T-helper 17 cell (primary cell): ENCODE data around the gene FOXL1. TPM values are rescaled to one million over a fixed set of nuclear protein-coding genes. Genes with fewer than 3 reads are reported as not detected.

Experiments used
- ATAC-seq: fragments of 150-1000 bp; cut with Tn5 transposase; 2 replicates; pipeline ENCODE4 v1.10.0; 2021; ENCODE audit warnings: mild to moderate bottlenecking, moderate library complexity
- DNase-seq, 3 donors: peaks; one replicate each; pipeline versions ENCODE4 v3.0.0 to v3.0.0-alpha.2; 2020 to 2021
- H3K9me3 ChIP-seq: one replicate; pipeline ENCODE4 v1.7.0; 2013; ENCODE audit warnings: low read length, mild to moderate bottlenecking; ENCODE audit not compliant: control insufficient read depth, poor library complexity, severe bottlenecking
- H3K27ac Mint-ChIP-seq: one replicate; pipeline ENCODE4 v1.8.0; 2022; ENCODE audit warnings: mild to moderate bottlenecking, moderate library complexity, mixed read lengths
- H3K27me3 Mint-ChIP-seq: one replicate; pipeline ENCODE4 v1.8.0; 2022; ENCODE audit warnings: mixed read lengths
- H3K36me3 Mint-ChIP-seq: one replicate; pipeline ENCODE4 v1.8.0; 2022; ENCODE audit warnings: low read depth, mixed read lengths
- H3K4me1 Mint-ChIP-seq: one replicate; pipeline ENCODE4 v1.8.0; 2022; ENCODE audit warnings: mild to moderate bottlenecking, mixed read lengths
- H3K4me3 Mint-ChIP-seq: one replicate; pipeline ENCODE4 v1.8.0; 2022; ENCODE audit warnings: mild to moderate bottlenecking, moderate library complexity, mixed read lengths
- total RNA-seq, 4 donors: library from RNA in 2 of 4; stranded (reverse) in 2 of 4; gene quantifications; one replicate each; pipeline ENCODE4 v1.2.3 and lab custom pipeline; 2022 to 2026

FOXL1 gene
- total RNA-seq, 2 donors from 2014 or later = 0.13 TPM; not detected in 1

DNA sequence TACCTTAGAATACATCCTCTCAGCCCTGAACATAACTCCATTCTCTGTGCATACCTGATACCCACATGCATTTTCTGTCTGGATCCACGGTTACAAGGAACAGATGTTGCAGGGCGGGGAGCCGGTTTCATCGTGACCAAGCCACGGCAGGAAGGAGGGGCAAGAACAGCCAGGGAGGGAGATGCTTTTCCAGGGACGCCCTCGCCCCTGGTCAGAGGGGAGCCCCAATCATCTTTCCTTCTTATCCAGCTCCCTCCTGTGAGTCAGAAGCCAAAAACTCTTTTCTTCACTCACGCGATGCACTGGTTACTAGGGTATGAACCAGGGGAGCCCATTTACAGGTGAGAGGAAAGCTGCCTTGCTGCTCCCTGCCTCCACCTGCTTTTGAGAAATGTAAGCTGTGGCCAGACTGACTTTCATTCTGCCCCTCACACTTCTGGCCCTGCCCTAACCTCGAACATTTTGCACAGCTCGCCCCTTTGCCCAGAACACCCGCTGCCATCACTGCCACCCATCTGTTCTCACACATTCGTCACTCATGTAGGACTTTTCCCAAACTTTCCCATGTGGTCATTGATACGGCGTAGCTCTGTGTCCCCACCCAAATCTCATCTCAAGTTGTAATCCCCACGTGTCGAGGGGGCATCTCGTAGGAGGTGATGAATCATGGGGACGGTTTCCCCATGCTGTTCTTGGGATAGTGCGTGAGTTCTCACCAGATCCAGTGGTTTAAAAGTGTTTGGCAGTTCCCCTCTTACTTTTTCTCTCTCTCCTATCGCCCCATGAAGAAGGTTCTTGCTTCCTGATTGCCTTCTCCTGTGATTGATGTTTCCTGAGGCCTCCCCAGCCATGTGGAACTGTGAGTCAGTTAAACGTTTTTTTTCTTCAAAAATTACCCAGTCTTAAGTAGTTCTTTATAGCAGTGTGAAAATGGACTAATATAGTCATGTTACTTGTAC lies 20.5 kb downstream of the FOXL1 start:
- peaks cover 2% of the 10 kb centered on the region for H3K9me3 ChIP-seq
- no peaks in the 10 kb centered on the region for H3K4me1 Mint-ChIP-seq
- H3K4me3 Mint-ChIP-seq = no peak overlapping the region
- peaks cover 2% of the 10 kb centered on the region for H3K36me3 Mint-ChIP-seq
- H3K27me3 Mint-ChIP-seq = peaks cover 59% of the 10 kb centered on the region
- ATAC-seq = no peak
- DNase-seq = no peak
- no peak overlapping the region for H3K27ac Mint-ChIP-seq

DNA sequence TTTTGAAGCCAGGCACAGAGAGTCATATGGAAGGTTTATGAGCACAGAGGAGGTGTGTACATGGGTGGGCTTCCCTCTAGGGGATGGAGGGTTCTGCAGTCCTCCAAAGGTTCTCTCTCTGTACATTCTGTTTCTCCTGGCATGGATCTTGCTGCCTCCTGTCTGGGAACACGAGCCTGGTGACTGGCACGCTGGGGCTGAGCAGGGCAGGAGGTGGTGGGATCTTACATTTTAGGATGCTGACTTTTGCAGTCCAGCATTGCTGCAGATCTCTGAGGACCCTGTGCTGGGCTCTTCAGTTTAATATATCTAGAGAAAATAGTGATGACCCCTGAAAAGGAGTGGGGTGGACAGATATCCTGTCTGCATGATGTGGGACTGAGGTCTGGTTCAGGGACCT lies 23.0 kb downstream of the FOXL1 start:
- peaks cover 2% of the 10 kb centered on the region for H3K36me3 Mint-ChIP-seq
- peaks cover 56% of the 10 kb centered on the region for H3K27me3 Mint-ChIP-seq
- no peak overlapping the region for H3K4me3 Mint-ChIP-seq
- no peak overlapping the region for H3K27ac Mint-ChIP-seq
- peaks cover 4% of the 10 kb centered on the region for H3K4me1 Mint-ChIP-seq
- ATAC-seq (no peak), DNase-seq (no peak)
- peaks cover 2% of the 10 kb centered on the region for H3K9me3 ChIP-seq

DNA sequence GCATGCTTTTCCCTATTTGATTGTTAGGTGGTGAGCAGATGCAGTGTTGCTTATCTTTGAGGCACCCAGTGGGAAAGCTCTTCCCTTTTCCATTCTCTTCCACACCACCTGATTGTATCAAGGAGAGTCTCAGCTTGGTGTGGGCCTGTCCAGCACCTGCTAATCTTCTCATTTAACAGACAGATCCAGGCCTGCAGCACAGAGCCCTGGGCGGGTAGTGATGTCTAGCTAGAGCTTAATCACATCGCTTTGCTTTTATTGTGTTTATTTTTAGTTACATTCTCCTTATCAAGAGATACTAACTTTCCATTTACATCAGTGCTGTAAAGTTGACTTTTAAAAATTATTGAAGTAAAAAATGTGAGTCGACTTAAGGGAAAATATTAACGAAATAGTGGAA lies 24.2 kb downstream of the FOXL1 start:
- Mint-ChIP-seq H3K27ac (no peak overlapping the region), H3K4me3 (no peak overlapping the region), H3K4me1 (peaks cover 4% of the 10 kb centered on the region), H3K36me3 (peaks cover 2% of the 10 kb centered on the region), H3K27me3 (peaks cover 52% of the 10 kb centered on the region)
- ATAC-seq (no peak), DNase-seq (no peak)
- H3K9me3 ChIP-seq = peaks cover 2% of the 10 kb centered on the region

DNA sequence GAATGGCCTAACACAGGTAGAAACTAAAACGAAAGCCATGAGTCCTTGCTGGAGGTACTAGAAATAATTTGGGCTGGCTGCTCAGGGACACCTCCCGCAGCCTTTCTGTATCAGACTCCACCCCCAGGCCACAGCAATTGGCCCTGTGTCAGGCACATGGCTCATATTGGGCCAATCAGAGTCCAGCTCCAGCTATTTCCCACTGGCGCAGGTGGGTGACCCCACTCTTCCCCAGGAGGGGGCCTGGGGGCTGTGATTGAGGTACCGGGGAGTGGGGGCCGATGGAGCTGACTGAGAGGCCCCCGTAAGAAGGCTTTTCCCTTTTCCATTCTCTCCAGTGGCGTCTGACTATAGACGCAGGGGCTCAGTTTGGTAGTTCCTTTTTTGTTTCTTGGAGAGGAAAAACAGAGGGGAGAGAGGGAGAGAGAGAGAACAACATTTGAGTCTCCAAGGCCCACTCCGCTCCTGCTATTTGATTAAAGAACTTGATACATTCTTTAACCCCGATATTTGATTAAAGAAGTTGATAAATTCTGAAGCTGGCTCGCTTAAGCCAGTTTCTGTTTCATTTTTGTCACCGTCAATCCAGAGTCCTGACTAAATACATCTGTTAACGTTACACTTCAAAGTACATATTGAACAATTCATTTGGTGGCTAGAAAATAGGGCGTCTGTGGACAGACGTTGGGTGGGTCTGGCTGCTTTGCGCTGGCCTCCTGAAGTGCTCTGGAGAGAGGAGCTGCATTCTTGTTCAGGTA lies 26.3 kb downstream of the FOXL1 start:
- DNase-seq = peak in 2 of 3 donors; percentile 20 to 29
- peak overlapping the region; percentile 67 for H3K27ac Mint-ChIP-seq
- ATAC-seq = peak; percentile 98
- peaks cover 4% of the 10 kb centered on the region for H3K4me1 Mint-ChIP-seq
- peak overlapping the region; percentile 89 for H3K4me3 Mint-ChIP-seq
- peaks cover 2% of the 10 kb centered on the region for H3K9me3 ChIP-seq
- peaks cover 2% of the 10 kb centered on the region for H3K36me3 Mint-ChIP-seq
- H3K27me3 Mint-ChIP-seq = peaks cover 43% of the 10 kb centered on the region

DNA sequence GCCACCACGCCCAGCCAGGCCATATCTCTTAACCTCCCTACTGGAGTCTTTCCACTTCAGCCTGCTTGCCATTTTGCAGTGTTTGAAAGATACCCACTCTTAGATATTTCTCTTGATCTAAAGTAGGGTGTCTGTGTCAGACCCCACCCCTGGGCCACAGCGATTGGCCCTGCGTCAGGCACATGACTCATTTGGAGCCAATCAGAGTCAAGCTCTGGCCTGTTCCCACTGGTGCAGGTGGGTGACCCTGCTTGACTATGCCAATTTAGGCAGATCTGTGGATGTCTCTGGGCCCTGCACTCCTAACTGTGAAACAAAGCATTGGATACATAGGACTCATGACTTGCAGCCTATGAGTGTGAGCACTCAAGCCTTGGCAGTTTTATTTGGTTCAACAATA lies 27.6 kb downstream of the FOXL1 start:
- H3K36me3 Mint-ChIP-seq = peaks cover 2% of the 10 kb centered on the region
- H3K27ac Mint-ChIP-seq = no peak overlapping the region
- DNase-seq (no peak), ATAC-seq (no peak)
- H3K27me3 Mint-ChIP-seq = peaks cover 48% of the 10 kb centered on the region
- H3K4me1 Mint-ChIP-seq = peaks cover 4% of the 10 kb centered on the region
- H3K4me3 Mint-ChIP-seq = peak overlapping the region; percentile 19
- H3K9me3 ChIP-seq = peaks cover under 1% of the 10 kb centered on the region

DNA sequence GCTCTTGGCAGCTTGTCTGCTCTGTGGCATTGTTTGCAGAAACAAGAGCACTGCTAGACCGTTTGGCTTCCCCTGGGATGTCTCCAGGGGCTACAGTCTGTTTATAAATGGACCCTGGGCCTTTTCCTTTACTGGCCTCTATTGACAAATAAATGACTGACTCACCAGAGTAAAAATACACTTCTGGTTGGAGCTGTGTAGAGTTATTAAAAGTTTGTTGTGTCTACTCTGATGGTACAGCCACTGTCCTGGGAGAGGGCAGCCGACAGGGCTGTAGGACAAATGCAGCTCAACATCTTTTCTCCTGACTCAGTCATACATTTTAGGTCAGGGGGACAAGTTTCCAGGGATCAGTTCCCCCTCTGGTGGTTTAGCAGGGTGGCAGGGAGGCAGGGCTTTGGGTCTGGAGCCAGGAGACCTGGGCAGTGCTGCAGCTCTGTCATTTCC lies 30.0 kb downstream of the FOXL1 start:
- Mint-ChIP-seq H3K27me3 (peaks cover 29% of the 10 kb centered on the region), H3K27ac (no peak overlapping the region), H3K4me1 (peaks cover 4% of the 10 kb centered on the region), H3K36me3 (no peaks in the 10 kb centered on the region), H3K4me3 (no peak overlapping the region)
- no peak for DNase-seq
- no peak for ATAC-seq
- no peaks in the 10 kb centered on the region for H3K9me3 ChIP-seq

DNA sequence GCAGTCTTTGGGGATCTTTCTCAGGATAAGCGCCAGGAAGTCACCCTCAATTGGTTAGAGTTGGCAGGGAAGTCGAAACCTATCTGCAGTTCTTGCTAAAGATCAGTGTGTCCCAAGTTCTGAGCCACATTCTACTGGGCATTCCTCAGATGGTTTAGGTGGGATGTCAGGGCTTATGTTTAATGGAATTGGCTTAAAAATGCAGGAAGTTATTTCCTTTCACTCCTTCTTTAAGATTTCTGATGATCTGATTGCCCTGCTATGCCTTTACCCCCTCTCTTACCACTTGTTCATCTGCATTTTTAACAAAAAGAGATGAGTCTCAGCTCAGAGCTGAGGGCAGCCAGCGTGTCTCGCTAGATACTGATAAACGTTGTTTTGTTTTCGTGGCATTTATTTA lies 30.8 kb downstream of the FOXL1 start:
- ATAC-seq (no peak), DNase-seq (no peak)
- Mint-ChIP-seq H3K27me3 (peaks cover 26% of the 10 kb centered on the region), H3K27ac (no peak overlapping the region), H3K36me3 (no peaks in the 10 kb centered on the region), H3K4me1 (peaks cover 4% of the 10 kb centered on the region), H3K4me3 (no peak overlapping the region)
- H3K9me3 ChIP-seq = no peaks in the 10 kb centered on the region

DNA sequence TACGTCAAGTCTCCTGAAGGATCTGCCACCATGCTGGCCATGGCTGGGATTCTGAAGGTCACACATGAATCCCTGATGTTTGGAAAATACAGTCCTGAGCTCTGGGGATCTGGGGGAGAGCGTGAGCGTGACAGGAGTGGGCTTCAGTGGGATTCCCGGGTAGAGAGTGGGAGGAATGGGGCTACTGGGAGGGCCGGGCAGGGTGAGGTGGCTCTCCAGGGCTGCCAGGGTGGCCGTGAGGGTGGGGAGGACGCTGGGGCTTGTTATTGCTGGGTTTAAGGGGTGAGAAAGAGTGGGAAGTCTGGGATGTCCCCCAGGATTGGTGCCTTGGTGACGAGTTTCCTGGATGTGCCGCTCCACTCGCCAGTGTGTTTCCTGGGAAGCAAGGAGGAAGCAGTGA lies 31.3 kb downstream of the FOXL1 start:
- ATAC-seq = no peak
- H3K9me3 ChIP-seq = no peaks in the 10 kb centered on the region
- no peak for DNase-seq
- Mint-ChIP-seq H3K27ac (no peak overlapping the region), H3K4me1 (peaks cover 4% of the 10 kb centered on the region), H3K4me3 (no peak overlapping the region), H3K36me3 (no peaks in the 10 kb centered on the region), H3K27me3 (peaks cover 25% of the 10 kb centered on the region)

DNA sequence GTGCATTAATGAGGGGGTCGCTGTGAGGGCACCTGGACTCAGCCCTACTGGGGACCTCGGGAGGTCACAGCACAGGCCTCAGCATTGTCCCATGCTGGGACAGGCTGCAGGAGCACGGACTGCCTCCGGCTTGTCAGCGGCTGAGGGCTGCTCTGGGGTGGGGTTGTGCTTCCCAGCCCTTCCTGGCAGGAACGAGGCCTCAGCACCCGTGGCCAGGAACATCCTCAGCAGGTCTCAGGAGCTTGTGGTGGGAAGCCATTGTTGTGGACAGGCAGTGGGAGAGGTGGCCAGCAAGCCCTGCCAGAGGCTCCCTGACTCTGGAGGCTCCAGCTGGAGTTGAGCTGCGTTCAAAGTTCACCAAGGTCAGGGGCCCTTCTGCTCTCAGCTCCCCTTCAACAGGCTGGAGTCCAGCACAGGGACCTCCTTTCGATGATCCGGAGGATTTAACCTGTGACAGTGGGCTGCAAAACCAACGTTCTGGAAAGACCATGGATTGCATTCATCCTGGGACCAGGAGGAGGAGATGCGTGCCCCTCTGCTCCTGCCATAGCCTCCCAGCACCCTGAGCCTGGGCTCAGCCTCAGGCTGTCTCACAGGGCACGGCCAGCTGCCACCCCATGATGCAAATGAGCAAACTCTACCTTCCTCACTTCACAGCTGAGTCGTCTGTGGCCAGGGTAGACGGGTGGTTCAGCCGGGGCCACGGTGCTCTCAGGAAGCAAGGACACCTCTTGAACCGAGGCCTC lies 32.6 kb downstream of the FOXL1 start:
- no peaks in the 10 kb centered on the region for H3K36me3 Mint-ChIP-seq
- ATAC-seq = no peak
- no peak overlapping the region for H3K4me3 Mint-ChIP-seq
- no peak for DNase-seq
- H3K27ac Mint-ChIP-seq = no peak overlapping the region
- H3K9me3 ChIP-seq = no peaks in the 10 kb centered on the region
- no peaks in the 10 kb centered on the region for H3K4me1 Mint-ChIP-seq
- peaks cover 36% of the 10 kb centered on the region for H3K27me3 Mint-ChIP-seq

DNA sequence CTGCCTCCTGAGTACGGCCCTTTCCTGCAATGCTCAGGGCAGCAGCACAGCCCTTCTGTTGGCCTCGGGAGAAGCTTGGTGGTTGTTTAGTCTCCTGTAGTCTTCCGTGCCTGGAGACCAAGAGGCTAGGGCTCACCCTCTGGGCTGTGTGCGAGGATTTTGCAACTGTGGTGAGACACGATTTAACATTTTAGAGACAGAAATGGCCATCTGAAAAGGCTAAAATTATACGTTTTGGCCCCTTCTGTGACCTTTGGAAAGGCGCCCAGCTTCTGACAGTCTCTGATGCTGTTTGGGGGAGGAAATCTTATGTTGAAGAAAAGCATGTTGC lies 33.1 kb downstream of the FOXL1 start:
- DNase-seq (no peak), ATAC-seq (no peak)
- Mint-ChIP-seq H3K4me3 (no peak overlapping the region), H3K4me1 (no peaks in the 10 kb centered on the region), H3K27ac (no peak overlapping the region), H3K36me3 (no peaks in the 10 kb centered on the region), H3K27me3 (peaks cover 36% of the 10 kb centered on the region)
- H3K9me3 ChIP-seq = no peaks in the 10 kb centered on the region

DNA sequence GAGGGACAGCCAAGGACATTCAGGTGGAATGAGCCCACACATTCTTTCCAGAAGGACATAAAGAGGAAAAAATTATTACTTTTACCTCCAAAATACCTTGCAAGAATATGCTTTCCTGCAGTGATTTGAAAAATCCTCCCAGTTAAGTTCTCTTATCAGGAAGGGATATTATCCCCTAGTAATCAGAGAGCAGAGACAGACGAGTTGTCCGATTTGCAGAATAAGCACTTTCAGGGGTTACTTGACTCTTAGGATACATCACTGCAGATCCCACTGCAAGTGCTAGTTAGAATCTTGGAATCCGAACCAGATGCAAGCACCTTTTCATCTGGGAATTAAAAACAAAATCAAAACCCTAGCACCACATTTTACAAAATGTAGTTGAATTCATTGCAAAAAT lies 33.6 kb downstream of the FOXL1 start:
- H3K27me3 Mint-ChIP-seq = peaks cover 36% of the 10 kb centered on the region
- no peaks in the 10 kb centered on the region for H3K36me3 Mint-ChIP-seq
- H3K27ac Mint-ChIP-seq = no peak overlapping the region
- ATAC-seq (no peak), DNase-seq (no peak)
- H3K9me3 ChIP-seq = no peaks in the 10 kb centered on the region
- no peak overlapping the region for H3K4me3 Mint-ChIP-seq
- H3K4me1 Mint-ChIP-seq = no peaks in the 10 kb centered on the region

DNA sequence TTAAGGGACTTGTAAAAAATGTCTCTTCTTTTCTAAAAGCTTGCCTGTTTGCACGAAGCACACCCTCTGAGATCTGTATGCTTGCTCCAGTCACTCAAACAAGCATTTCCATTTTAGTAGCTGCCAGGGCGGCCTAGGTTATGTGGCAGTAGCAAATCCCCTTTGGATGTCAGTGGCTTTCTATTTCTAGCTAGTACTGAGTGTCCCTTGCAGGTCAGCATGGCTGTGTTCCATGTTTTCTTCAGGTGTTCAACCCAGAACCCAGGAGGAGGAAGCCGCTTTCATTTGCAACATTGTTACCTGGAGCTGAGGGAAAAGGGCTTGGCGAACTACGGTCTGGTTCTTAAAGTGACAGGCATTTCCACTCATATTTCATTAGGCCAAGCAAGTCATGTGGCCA lies 36.4 kb downstream of the FOXL1 start:
- H3K27ac Mint-ChIP-seq = no peak overlapping the region
- DNase-seq (no peak), ATAC-seq (no peak)
- no peaks in the 10 kb centered on the region for H3K9me3 ChIP-seq
- H3K36me3 Mint-ChIP-seq = no peaks in the 10 kb centered on the region
- no peak overlapping the region for H3K4me3 Mint-ChIP-seq
- H3K4me1 Mint-ChIP-seq = no peaks in the 10 kb centered on the region
- peaks cover 31% of the 10 kb centered on the region for H3K27me3 Mint-ChIP-seq

DNA sequence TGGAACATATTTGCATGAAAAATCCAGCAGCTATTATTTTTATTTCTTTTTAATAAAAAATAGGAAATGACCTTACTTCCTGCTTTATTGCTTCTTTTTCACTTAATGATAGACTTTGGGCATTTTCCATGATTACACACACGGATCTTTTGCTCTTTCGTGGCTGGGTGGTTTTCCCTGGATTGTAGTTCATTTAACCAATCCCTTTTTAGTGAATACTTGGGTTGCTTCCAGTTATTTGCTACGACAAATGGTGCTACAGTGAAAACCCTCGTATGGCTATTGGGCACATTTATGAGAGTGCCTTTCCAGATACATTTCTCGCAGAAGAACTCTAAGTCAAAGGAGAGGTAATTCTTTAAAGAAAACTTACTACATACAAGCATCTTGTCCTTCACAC lies 38.6 kb downstream of the FOXL1 start:
- no peaks in the 10 kb centered on the region for H3K9me3 ChIP-seq
- H3K36me3 Mint-ChIP-seq = no peaks in the 10 kb centered on the region
- H3K27ac Mint-ChIP-seq = no peak overlapping the region
- H3K4me3 Mint-ChIP-seq = no peak overlapping the region
- no peaks in the 10 kb centered on the region for H3K4me1 Mint-ChIP-seq
- DNase-seq (no peak), ATAC-seq (no peak)
- H3K27me3 Mint-ChIP-seq = peaks cover 15% of the 10 kb centered on the region
